ENCODE measurements around the gene SEPTIN5. TPM values are rescaled to one million over a fixed set of nuclear protein-coding genes. Genes with fewer than 3 reads are reported as not detected.

Gene SEPTIN5
- total and polyA plus RNA-seq, 9 of the 15 experiments (the other 6 are each of a cell fraction or from before 2014, with no cell fraction given) = 0.03 to 195 (median 119) TPM

DNA sequence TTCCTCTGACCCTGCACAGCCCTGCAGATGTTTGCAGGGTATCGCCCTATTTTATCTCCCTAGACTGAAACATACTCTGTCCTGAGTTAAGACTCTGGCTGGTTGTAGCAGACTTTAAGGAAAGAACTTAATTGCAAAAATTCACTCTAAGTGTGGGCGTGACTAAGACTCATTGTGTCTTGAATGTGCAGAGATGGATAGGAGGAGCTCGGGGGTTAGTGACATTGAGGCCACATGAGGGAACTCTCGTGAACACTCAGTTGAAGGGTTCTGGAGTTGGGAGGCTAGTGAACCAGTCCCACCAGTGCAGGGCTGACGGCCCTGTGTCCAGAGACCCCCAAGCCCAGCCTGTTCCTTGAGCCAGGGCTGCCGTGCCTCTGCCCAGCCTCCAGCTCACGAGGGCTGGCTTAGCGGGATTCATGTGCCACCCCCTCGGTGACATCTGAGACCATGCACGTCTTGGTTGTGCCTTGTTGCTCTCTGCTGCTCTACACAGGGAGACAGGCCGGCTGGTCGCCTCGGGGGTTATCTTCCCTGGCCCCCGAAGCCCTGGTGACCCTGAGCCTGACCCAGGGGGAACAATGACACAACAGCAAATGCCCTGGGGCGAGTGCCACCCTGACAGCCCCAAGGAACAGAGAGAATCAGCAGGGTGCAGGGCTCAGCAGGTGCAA is 34.8 kb downstream of the SEPTIN5 start (continued):
- TF ChIP-seq CBX5 (IDR thresholded peaks at IDR 0.05; ENCODE audit: borderline replicate concordance, low read depth) = no peak
- TF ChIP-seq KLF16 (IDR thresholded peaks at IDR 0.05) = no peak
- TF ChIP-seq, protein P1, sequence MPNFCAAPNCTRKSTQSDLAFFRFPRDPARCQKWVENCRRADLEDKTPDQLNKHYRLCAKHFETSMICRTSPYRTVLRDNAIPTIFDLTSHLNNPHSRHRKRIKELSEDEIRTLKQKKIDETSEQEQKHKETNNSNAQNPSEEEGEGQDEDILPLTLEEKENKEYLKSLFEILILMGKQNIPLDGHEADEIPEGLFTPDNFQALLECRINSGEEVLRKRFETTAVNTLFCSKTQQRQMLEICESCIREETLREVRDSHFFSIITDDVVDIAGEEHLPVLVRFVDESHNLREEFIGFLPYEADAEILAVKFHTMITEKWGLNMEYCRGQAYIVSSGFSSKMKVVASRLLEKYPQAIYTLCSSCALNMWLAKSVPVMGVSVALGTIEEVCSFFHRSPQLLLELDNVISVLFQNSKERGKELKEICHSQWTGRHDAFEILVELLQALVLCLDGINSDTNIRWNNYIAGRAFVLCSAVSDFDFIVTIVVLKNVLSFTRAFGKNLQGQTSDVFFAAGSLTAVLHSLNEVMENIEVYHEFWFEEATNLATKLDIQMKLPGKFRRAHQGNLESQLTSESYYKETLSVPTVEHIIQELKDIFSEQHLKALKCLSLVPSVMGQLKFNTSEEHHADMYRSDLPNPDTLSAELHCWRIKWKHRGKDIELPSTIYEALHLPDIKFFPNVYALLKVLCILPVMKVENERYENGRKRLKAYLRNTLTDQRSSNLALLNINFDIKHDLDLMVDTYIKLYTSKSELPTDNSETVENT (CRISPR knock-in tag; IDR thresholded peaks at IDR 0.05) = no peak
- TF ChIP-seq, protein P2, sequence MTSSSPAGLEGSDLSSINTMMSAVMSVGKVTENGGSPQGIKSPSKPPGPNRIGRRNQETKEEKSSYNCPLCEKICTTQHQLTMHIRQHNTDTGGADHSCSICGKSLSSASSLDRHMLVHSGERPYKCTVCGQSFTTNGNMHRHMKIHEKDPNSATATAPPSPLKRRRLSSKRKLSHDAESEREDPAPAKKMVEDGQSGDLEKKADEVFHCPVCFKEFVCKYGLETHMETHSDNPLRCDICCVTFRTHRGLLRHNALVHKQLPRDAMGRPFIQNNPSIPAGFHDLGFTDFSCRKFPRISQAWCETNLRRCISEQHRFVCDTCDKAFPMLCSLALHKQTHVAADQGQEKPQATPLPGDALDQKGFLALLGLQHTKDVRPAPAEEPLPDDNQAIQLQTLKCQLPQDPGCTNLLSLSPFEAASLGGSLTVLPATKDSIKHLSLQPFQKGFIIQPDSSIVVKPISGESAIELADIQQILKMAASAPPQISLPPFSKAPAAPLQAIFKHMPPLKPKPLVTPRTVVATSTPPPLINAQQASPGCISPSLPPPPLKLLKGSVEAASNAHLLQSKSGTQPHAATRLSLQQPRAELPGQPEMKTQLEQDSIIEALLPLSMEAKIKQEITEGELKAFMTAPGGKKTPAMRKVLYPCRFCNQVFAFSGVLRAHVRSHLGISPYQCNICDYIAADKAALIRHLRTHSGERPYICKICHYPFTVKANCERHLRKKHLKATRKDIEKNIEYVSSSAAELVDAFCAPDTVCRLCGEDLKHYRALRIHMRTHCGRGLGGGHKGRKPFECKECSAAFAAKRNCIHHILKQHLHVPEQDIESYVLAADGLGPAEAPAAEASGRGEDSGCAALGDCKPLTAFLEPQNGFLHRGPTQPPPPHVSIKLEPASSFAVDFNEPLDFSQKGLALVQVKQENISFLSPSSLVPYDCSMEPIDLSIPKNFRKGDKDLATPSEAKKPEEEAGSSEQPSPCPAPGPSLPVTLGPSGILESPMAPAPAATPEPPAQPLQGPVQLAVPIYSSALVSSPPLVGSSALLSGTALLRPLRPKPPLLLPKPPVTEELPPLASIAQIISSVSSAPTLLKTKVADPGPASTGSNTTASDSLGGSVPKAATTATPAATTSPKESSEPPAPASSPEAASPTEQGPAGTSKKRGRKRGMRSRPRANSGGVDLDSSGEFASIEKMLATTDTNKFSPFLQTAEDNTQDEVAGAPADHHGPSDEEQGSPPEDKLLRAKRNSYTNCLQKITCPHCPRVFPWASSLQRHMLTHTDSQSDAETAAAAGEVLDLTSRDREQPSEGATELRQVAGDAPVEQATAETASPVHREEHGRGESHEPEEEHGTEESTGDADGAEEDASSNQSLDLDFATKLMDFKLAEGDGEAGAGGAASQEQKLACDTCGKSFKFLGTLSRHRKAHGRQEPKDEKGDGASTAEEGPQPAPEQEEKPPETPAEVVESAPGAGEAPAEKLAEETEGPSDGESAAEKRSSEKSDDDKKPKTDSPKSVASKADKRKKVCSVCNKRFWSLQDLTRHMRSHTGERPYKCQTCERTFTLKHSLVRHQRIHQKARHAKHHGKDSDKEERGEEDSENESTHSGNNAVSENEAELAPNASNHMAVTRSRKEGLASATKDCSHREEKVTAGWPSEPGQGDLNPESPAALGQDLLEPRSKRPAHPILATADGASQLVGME (CRISPR knock-in tag; IDR thresholded peaks at IDR 0.05) = 0 out of 2 replicates have a peak, but pooled peaks have one; percentile 17
- TF ChIP-seq ZNF764 (CRISPR knock-in tag; IDR thresholded peaks at IDR 0.05; ENCODE audit: low read depth) = 0 out of 2 replicates have a peak, but pooled peaks have one; percentile 57
- TF ChIP-seq CHD2 (IDR thresholded peaks at IDR 0.05; ENCODE audit: low read depth, low read length) = no peak
- no peak for TF ChIP-seq NFIC (IDR thresholded peaks at IDR 0.05)
- no peak for TF ChIP-seq SIX5 (IDR thresholded peaks at IDR 0.05; ENCODE audit: borderline replicate concordance in 1 of 2, insufficient read depth in 1 of 2, low read depth in 1 of 2, low read length in 2 of 2)
- no peak for TF ChIP-seq MYC (IDR thresholded peaks at IDR 0.05; ENCODE audit: low read depth, low read length)
- peak; percentile 19; the same call in 1 of the 2 replicates for TF ChIP-seq MYC (CRISPR knock-in tag; IDR thresholded peaks at IDR 0.05; ENCODE audit: borderline replicate concordance, low read depth)
- no peak for TF ChIP-seq GATAD2B (IDR thresholded peaks at IDR 0.05; ENCODE audit: borderline replicate concordance)
- TF ChIP-seq SIN3A (IDR thresholded peaks at IDR 0.05; ENCODE audit: borderline replicate concordance in 2 of 2, control insufficient read depth in 1 of 2, low read depth in 2 of 2, low read length in 2 of 2) = no peak
- TF ChIP-seq PCBP1 (IDR thresholded peaks at IDR 0.05; ENCODE audit: low read depth, low read length, poor library complexity, severe bottlenecking) = no peak
- no peak for TF ChIP-seq ZEB2 (IDR thresholded peaks at IDR 0.05)
- no peak for TF ChIP-seq PHB2 (IDR thresholded peaks at IDR 0.05; ENCODE audit: low read depth)
- TF ChIP-seq, protein P3, sequence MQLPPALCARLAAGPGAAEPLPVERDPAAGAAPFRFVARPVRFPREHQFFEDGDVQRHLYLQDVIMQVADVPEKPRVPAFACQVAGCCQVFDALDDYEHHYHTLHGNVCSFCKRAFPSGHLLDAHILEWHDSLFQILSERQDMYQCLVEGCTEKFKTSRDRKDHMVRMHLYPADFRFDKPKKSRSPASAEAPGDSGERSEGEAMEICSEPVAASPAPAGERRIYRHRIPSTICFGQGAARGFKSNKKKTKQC (CRISPR knock-in tag; IDR thresholded peaks at IDR 0.05) = no peak
- TF ChIP-seq JUNB (CRISPR knock-in tag; conservative IDR thresholded peaks at IDR 0.05) = no peak
- 0 out of 2 replicates have a peak, but pooled peaks have one; percentile 47 for TF ChIP-seq HDAC6 (IDR thresholded peaks at IDR 0.05; ENCODE audit: low read depth, low read length)
- TF ChIP-seq ESRRA (IDR thresholded peaks at IDR 0.05; ENCODE audit: borderline replicate concordance, low read depth) = no peak
- TF ChIP-seq MCM5 (IDR thresholded peaks at IDR 0.05; ENCODE audit: low read depth) = 0 out of 2 replicates have a peak, but pooled peaks have one; percentile 70
